ENCODE measurements around the gene DENND1A.

Gene DENND1A

GRCh38 chr9:123390337-123391135 is 539.4 kb downstream of the DENND1A start:
- DNase-seq (ENCODE audit: low spot score), result no peak

DNA sequence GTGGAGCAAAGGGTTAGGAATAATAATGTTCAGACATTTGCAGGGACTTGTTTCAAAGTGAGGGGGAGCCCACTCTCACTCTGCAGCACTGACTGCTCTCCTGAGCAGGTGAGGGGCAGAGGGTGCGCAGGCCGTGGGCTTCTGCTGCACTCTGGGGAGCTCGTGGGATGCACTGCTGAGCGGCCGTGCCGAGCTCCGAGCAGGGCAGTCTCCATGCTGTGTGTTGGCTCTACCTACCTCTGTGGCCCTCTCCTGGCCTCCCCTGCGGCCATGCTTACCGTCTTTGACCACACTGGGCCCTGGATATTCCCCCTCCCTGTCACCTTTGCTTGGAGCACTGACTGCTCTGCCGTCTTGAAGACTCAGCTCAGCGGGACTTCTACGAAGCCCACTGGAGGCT is 540.2 kb downstream of the DENND1A start:
- DNase-seq (ENCODE audit: low spot score), result no peak

DNA sequence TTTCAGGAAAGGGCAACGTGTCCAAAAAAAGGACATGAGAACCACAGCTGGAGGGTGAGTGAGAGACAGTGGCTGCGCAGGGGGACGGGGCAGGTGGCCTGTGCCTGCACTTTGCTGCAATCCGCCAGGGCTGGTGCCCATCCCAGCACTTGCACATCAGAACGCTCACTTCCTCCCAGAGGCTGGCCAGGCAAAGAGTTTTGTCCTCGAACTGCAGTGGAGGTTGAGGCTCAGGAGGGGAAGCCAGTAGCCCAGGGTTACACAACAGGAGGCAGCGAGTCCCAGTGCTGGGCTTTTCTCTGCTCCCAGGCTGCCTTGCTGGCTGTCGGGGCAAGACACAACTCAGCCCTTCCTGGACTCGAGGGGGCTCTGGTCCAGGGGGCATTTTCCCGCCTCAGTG is 540.9 kb downstream of the DENND1A start:
- DNase-seq (ENCODE audit: low spot score), result no peak

DNA sequence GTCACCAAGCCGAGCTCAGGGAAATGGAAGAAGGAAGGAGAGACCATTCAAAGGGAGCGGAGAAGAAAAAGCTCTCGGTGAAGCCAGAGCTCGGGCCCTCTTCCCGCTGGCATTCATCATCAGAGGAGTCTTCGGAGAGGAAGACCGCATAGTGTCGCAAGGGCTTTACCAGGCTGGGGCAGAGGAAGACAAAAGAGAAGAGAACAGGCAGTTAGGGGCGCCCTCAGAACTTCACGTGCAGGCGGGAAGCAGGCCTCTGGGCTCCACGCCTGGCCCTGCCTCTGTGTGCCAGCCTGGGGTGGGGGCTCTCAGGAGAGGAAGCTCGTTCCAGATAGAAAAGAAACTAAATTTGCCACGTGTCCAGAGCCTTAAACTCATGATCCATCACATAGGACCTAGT is 542.2 kb downstream of the DENND1A start:
- DNase-seq (ENCODE audit: low spot score), result no peak

- DNase-seq (ENCODE audit: low spot score), result no peak
Observed at GRCh38 chr9:123383512-123384170, 546.3 kb downstream of the DENND1A start.

DNA sequence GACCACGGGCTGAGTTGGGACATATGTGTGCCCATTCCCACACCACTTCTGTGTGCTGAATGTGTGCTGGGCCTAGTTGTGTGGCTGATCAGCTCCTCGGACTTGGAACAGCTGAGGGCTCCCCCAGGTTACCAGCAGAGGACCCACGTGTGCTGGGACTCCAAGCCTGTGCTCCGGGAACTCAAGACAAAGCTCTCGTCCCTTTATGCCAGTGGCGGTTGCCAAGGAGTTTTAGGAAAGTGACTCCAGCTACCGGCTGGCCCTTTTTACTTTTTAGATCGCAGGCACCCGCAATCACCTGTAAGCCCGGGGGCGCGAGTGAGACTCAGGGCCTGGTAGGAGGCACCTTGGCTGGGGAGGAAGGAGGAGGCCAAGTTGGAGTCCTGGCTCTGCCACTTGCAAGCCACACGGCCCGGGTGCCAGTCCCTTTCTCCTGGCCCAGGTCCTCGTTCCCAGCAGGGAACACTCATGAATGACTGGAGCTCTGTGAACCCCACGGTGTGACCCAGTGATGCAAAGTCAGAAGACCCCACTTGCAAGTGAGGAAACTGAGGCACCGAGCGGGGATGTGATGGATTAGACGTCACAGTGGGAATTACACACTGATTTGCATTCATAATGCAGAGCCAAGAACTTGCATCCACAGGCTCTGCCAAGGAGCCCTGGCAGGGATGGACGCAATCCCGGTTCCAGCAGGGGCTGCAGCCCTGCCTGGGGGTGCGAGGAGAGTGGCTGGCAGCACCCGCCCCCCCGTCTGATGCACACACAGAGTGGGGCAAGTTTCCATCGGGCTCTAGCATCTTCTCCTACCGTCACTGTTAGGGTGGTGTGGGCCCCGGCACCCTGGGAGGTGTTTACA is 547.0 kb downstream of the DENND1A start:
- DNase-seq (ENCODE audit: low spot score), result no peak

DNA sequence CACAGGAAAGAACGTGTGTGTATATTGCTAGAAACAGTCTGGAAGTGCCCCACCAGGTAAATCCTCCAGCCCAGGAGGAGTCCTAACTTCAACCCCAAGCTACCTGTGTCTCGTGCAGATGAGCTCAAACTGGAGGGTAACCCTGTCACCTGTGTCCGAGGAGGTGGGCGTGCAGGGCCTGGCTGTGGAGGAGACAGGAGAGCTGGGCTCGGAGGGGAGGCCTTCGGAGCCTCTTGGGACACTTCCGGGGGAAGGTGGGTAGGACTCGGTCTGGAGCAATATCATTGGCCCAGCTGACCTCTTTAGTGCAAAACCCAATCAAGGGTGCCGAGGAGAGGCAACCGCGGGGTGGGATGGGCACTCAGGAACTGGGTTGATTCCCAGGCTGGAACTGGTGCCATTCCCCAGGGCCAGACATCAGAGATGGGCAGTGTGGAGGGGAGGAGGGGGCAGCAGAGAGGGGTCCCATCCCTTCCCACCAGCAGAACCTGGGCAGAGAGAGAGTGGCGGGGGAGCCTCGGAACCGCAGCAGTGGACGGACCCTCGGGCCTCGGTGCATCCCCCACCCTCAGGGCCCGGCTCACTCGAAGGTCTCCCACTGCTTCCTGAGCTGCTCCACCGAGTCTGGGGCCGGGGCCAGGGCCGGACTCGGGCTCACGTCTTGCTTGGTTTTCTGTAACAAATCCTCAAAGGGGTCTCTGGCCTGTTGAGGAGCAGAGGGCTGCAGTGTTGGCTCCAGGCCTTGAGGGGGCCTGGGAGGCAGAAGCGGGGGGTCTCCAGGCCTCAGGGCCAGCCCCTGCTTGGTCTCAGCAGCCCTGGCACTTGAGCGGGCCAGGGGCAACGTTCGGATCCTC is 548.8 kb downstream of the DENND1A start:
- no peak for DNase-seq (ENCODE audit: low spot score)

- no peak for DNase-seq (ENCODE audit: low spot score)
Observed at GRCh38 chr9:123378956-123379660, 550.8 kb downstream of the DENND1A start.

- DNase-seq (ENCODE audit: low spot score), result no peak
Observed at GRCh38 chr9:123378025-123378424, 551.9 kb downstream of the DENND1A start.

GRCh38 chr9:123377211-123377971 is 552.5 kb downstream of the DENND1A start:
- no peak for DNase-seq (ENCODE audit: low spot score)

DNA sequence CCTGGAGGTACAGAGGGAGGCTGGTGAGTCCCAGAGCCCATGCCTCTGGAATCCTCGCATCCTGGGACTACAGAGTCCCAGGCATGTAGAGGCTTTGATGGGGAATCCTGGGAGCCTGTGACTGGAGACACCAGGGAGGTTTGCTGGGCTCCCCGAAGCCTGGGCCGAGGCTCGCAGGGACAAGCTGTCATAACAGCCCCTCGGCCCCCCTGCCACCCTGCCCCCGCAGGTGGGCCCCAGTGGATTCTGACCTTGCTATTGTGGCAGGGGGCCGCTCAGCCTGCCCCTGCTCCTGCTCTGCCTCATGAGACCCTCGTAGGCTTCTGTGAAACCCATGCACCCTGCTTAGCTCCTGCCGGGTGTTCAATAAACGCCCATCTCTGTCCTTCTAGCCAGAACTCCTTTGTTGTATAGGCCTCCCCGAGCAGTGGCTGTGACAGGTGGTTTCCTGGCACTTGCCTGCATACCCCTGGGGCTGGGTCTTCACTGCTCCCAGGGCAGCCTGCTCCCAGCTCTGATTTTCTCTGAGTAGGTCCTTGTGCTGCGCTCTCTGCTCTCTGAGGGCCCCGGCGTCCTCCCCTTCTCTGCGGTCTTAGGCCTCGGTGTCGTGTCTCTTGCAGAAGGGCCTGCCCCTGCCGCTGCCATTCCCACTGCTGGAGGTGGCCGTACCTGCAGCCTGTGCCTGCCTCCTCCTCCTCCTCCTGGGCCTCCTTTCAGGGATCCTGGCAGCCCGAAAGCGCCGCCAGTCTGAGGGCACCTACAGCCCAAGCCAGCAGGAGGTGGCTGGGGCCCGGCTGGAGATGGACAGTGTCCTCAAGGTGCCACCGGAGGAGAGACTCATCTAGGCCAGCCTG is 553.5 kb downstream of the DENND1A start:
- DNase-seq (ENCODE audit: low spot score), result no peak

GRCh38 chr9:123375469-123376132 is 554.3 kb downstream of the DENND1A start:
- peak; percentile 68 for DNase-seq (ENCODE audit: low spot score)

GRCh38 chr9:123373946-123374345 is 556.0 kb downstream of the DENND1A start:
- DNase-seq (ENCODE audit: low spot score), result no peak

GRCh38 chr9:123373447-123373923 is 556.4 kb downstream of the DENND1A start:
- no peak for DNase-seq (ENCODE audit: low spot score)

GRCh38 chr9:123372766-123373446 is 557.0 kb downstream of the DENND1A start:
- DNase-seq (ENCODE audit: low spot score), result no peak

DNA sequence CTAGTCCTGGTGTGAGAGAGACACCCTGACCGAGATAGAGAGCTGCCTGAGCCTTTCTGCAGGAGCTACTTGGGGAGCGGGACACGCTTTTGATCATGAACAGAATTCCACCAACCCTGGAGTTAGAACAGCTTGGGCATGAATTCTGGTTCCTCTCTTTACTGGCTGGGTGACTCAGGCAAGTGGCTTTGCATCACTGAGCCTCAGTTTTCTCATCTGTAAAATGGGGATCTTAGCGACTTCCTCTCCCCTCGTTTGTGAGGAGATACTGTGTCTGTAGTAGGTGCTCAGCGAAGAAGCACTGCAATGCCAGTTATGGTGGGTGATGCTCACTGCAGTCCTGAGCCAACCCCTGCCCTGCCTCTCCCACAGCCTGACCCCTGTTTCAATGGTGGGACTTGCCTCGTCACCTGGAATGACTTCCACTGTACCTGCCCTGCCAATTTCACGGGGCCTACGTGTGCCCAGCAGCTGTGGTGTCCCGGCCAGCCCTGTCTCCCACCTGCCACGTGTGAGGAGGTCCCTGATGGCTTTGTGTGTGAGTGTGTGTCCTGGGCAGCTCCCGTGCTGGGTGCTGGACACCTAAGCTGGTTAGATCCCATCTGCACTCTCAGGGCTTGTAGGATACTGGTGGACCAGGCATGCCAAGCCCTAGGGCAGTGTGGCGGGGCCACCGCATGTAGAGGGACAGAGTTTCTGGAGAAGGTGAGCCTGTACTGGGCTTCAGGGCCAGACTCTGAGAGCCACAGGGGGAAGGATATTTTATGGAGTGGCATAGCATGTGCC is 557.9 kb downstream of the DENND1A start:
- DNase-seq (ENCODE audit: low spot score), result no peak

- DNase-seq (ENCODE audit: low spot score), result no peak
Observed at GRCh38 chr9:123371228-123371584, 558.7 kb downstream of the DENND1A start.
